Raji (cell line): ENCODE results near the gene ZNF541.

Source experiments
- POLR2A ChIP-seq: IDR thresholded peaks from 2 replicates; pipeline ENCODE4 v1.6.1; 2011; ENCODE audit warnings: low read depth, low read length, control low read depth; ENCODE audit not compliant: insufficient read depth

ZNF541 gene

GRCh38 chr19:47573071-47574026 is at the start of gene ZNF541:
ZNF541 (minus strand) TSS chr19:47573148; CDS start chr19:47555856, 17,292 bp downstream.
- no peak for TF ChIP-seq POLR2A

GRCh38 chr19:47619763-47620162 is 46.8 kb upstream of the ZNF541 start:
- no peak for TF ChIP-seq POLR2A

GRCh38 chr19:47618771-47619170 is 45.8 kb upstream of the ZNF541 start:
- TF ChIP-seq POLR2A = no peak

GRCh38 chr19:47615714-47616113 is 42.8 kb upstream of the ZNF541 start:
- TF ChIP-seq POLR2A = no peak

DNA sequence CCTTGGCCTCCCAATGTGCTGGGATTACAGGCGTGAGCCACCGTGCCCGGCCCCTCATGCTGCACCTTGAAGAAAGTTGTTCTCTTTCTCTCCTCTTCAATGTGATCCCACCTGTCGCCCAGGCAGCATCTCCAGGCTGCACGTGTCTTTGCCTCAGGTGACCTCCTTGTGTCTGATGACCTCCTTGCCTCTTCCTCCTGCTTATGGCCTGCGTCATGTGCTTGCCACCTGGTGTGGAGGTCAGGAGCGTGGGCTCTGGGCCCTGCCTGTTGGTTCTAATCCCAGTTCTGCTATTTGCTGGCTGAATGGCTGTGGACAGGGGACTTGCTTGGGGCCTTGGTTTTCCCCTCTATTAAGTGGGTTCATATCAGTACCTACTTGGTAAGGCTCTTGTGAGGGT is 42.3 kb upstream of the ZNF541 start:
- TF ChIP-seq POLR2A = no peak

DNA sequence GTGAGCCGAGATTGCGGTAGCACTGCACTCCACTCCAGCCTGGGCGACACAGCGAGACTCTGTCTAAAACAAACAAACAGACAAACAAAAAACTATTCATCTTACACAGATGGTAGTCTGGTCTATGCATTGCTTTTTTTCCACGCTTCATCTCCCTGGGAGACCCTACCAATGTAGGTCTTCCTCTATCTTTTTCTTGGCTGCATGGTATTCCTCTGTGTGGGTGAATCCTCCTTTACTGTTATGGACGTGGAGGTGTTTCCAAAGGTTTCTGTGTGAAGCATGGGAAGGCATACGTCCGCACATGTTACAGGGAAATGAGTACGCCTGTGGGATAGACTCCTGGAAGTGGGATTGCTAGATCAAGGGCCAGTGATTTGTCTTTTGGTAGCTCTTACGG is 41.6 kb upstream of the ZNF541 start:
- TF ChIP-seq POLR2A = no peak

- no peak for TF ChIP-seq POLR2A
These were observed 41.0 kb upstream of the ZNF541 start for GRCh38 chr19:47614021-47614295.

DNA sequence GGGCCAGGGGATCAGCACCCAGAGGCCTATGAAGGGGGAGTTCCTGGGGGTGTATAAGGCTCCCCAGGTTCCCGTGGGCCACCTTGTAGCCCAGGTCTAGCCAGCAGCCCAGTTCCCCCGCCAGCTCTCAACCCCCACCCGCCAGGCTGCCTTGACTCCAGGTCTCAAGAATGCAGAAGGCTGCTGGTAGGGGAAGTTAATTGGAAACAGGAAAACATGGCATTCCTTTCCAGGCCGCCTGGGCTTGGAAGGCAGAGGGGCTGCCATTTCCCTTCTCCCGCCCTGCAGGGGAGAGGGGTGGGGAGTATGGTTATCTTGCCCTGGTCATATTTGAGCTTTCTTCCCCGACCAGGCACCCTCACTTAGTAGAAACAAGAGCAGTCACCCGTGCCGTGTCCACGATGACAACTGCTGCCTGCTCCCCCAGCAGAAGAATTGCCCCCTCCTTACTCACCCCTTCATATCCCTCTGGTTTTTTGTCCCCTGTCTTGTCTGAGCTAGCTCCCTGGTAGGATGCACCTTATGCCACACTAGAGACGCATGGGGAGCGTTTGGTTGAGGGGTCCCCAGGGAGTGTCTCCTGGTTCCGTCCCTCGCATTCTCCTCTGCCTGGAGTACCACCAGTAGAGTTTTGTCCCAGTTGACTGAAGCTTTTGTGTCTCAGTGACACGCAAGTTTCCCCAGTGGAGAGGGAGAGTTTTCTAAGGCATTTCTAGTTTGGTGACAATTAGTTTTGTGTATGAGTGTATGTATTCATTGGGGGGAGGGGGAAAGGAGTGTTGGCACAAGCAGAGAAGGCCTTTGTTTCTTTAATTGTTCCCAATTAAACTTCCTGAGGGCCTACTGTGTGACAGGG is 40.4 kb upstream of the ZNF541 start:
- no peak for TF ChIP-seq POLR2A

DNA sequence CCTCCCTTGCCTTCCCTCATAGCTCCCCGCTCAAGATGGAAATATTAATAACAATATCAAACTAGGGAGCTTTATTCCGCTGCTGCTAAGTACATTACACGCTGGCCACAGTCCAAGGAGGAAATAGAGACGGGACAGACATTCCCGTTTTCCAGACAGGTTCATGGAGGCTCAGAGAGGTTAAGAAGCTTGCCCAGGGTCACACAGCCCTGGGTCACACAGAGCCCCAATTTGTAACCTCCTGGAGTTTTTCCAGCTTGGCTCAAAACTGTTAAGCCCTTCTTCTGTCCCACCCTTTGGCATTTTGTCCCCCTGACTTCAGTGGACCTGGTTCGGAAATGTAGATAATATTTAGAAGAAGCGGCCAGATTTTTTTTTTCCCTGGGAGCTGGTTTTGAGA is 38.0 kb upstream of the ZNF541 start:
- TF ChIP-seq POLR2A = no peak

DNA sequence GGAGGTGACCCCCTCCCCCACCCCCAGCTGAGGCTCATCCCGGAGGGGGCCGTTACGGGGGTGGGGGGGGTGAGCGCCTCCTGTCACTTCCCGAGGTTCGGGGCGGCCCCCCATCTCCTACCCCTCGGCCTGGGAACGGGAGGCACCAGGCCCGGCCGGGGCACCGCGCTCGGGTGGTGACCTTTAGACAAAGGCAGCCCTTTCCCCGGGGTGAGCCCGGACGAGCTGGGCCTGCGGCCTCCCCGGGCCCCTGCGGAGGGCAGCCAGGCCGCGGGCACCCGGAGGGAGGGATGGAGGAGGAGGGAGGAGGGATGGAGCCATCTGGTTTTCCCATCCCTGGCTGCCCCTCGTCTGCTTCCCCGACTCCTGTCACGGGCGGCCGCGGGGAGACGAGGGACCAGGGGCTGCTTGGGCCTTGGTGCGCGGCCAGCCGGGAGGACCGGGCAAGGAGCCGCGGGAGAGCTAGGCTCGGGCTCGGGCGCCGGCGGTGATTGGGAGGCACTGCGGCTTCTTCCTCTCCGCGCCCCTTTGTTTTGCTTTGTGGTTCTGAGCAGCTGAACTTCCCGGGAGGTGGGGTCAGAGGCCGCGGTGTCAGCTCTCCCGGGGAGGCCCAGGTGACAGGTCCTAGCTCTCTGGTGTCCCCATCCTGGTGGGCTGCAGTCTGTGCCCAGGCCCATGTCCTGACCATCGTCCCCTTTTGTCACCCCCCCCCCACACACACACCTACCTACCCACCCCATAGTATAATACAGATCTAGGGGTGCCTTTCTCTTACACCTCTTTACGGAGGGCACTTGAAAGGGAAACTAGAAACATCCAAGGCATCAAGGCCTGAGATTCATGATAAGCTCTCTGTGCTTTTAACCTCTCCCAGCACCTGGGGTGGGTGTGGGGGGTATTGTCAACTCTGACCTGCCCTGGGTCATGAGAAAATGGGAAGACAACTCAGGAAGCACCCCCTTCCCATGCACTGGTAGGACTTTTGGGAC is 37.3 kb upstream of the ZNF541 start:
- no peak for TF ChIP-seq POLR2A

- TF ChIP-seq POLR2A = peak; percentile 32; the same call in 1 of the 2 replicates
These were observed 36.3 kb upstream of the ZNF541 start, which contains the start of gene BICRA for GRCh38 chr19:47608969-47609905. BICRA (plus strand) TSS chr19:47609134; CDS start chr19:47673575, 64,441 bp downstream.

DNA sequence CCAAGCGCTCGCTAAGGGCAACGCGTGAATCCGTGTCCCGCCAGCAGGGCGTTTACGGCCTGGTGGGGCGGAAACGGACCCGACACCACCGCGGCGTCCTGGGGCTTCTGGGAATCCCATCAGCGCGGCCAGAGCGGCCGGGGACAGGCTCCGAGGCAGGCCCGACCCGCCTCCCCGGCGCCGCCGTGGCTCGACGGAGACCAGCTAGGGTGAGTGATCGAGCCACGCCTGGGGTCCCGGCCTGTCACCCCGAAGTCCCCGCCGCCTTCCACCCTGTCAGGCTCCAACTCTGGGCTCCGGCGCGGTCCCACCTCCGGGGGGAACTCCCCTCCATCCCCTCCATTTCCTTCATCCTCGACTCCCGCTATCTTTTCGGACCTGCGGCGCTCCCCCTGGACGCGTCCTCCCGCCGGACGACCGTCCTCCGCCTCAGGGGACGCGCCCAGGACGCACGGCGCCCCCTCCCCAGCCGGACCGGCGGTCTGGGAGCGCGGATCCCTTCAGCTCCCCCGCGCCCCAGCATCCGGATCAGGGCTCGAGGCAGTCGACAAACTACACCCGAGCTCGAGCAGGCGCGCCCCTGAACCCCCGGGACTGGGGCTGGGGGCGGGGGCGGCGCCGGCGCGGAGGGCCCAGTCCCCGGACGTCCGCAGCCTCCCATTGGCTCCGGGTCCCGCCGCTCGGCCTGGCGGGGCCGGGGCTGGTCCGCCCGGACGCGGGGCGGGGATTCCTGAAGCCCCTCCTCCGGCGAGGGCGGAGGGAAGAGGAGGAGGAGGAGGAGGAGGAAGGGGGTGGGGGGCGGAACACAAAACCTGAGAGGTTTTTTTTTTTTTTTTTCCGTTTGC is 35.3 kb upstream of the ZNF541 start:
- TF ChIP-seq POLR2A = peak; percentile 80
